ENCODE data around the gene XKR7.
"Not testable (repeated sequence)": the region's sequence is repeated elsewhere in the genome, so short reads cannot be mapped to it uniquely, and the experiment has no call there.

The XKR7 gene, protein sequence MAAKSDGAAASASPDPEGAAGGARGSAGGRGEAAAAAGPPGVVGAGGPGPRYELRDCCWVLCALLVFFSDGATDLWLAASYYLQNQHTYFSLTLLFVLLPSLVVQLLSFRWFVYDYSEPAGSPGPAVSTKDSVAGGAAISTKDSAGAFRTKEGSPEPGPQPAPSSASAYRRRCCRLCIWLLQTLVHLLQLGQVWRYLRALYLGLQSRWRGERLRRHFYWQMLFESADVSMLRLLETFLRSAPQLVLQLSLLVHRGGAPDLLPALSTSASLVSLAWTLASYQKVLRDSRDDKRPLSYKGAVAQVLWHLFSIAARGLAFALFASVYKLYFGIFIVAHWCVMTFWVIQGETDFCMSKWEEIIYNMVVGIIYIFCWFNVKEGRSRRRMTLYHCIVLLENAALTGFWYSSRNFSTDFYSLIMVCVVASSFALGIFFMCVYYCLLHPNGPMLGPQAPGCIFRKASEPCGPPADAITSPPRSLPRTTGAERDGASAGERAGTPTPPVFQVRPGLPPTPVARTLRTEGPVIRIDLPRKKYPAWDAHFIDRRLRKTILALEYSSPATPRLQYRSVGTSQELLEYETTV

DNA sequence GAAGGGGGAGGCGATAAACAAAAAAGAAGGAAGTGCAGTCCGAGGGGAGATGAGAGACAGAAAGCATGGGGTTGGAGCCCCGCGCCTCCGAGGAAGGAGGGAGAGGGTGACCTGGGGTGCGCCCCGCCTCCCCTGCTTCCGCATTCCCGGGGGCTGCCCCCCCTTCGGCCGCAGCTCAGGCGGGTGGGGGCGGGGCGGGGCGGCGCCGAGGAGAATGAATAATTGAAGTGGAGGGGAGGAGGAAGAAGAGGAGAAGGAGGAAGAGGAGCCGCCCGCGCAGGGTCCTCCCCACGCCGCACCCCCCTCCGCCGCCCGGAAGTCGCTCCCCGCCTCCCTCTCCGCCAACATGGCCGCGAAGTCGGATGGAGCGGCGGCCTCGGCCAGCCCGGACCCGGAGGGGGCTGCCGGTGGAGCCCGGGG is at the start of gene XKR7:
TSS of gene XKR7 (plus strand) at position 322 of the 420 bp plus-strand sequence. CDS start at position 347, 25 bp downstream.
- in situ Hi-C loops (cut with MboI; ENCODE audit: low sequenced_read_pairs, unreplicated experiment), result no loop called here
- DNase-seq (ENCODE audit: low spot score), result no peak
- TF ChIP-seq, protein P1, sequence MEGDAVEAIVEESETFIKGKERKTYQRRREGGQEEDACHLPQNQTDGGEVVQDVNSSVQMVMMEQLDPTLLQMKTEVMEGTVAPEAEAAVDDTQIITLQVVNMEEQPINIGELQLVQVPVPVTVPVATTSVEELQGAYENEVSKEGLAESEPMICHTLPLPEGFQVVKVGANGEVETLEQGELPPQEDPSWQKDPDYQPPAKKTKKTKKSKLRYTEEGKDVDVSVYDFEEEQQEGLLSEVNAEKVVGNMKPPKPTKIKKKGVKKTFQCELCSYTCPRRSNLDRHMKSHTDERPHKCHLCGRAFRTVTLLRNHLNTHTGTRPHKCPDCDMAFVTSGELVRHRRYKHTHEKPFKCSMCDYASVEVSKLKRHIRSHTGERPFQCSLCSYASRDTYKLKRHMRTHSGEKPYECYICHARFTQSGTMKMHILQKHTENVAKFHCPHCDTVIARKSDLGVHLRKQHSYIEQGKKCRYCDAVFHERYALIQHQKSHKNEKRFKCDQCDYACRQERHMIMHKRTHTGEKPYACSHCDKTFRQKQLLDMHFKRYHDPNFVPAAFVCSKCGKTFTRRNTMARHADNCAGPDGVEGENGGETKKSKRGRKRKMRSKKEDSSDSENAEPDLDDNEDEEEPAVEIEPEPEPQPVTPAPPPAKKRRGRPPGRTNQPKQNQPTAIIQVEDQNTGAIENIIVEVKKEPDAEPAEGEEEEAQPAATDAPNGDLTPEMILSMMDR (IDR thresholded peaks at IDR 0.05; ENCODE audit: borderline replicate concordance, control extremely low read depth, extremely low read depth, insufficient read depth, missing control alignments), result no peak

DNA sequence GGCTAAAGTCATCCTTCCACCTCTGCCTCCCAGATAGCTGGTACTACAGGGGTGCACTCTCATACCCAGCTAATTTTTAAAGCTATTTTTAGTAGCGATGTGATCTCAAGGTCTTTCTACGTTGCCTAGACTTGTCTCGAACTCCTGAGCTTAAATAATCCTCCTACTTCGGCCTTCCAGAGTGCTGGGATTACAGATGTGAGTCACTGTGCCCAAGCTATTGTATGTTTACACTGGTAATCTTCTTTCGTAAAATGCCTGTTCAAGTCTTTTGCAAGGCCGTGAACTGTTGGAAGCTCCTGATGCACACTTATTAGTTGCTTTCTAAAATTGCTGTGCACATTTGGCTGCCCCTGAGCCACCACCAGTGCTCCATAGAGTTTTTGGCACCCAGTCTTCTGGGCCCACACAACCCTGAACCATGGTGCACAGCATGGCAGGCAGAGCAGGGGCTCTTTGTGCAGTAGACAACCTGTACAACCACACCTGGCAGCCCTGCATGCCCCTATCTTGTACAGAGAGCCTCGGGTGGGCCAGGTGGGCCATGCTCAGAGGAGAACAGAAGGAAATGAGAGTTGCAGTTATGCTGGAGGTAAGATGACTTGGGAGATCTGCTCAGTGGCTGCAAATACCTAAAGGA is 49.4 kb upstream of the XKR7 start:
- in situ Hi-C loops (cut with MboI; ENCODE audit: low sequenced_read_pairs, unreplicated experiment), result no loop called here
- DNase-seq (ENCODE audit: low spot score), result no peak
- TF ChIP-seq, protein P1 (IDR thresholded peaks at IDR 0.05; ENCODE audit: borderline replicate concordance, control extremely low read depth, extremely low read depth, insufficient read depth, missing control alignments), result no peak

DNA sequence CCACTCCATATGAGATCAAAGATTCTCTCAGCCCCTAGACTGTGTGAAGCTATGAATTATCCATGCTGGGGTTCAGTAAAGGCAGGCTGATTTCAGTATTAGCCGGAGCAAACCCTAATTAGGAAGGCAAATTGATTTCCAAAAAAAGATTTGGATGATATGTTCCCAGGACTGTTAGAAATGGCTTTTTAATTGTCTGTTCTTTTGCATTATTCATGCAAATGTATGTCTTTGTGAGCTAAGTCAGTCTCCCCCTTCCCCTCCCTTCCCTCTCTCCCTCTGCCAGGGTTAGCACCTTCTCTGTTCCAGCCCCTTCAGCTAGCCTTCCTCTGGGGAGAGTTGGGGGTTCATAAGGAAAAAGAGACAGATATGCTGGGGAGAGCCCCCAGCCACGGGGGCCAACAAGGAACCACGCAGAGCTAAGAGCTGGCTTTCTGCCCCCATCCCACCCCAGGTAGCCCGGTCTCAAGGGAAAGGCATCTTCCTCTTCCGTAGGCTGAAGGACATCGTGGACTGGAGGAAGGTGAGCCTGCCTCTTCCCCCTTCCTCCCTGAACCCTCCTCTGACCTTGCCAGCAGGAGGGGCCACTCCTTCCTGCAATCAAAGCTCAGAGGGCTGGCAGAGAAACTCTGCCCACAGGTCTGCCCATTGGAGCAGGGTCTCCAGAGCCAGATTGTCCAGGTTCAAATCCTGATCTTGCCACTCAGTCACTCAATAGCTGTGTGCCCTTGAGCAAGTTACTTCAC is 48.4 kb upstream of the XKR7 start:
- in situ Hi-C loops (cut with MboI; ENCODE audit: low sequenced_read_pairs, unreplicated experiment), result no loop called here
- DNase-seq (ENCODE audit: low spot score), result no peak
- TF ChIP-seq, protein P1 (IDR thresholded peaks at IDR 0.05; ENCODE audit: borderline replicate concordance, control extremely low read depth, extremely low read depth, insufficient read depth, missing control alignments), result no peak

DNA sequence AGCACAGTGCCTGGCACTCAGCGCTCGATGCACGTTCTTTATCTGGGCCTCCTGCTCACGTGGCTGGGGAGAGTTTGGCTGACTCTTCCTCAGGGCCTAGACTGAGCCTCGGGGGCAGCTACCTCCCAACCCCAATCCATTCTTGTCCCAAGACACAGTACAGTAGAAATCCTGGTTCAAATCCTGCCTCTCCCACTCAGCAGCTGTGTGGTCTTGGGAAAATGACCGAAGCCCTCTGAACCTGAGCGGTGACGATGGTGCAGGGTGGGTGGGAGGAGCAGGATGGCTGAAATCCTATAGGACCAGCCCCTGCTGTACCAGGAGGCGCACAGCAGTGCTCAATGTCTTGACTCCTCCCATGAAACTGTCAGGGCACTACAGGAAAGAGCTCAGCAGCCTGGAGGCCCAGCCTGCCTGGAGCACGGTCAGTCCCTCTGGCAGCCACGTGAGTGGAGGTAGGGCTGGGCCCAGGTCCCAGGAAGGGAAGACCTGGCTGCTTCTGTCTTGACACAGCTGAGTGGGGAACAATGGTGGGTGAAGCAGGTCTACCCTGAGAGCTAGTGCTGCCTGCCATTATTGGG is 47.6 kb upstream of the XKR7 start:
- DNase-seq (ENCODE audit: low spot score), result no peak
- TF ChIP-seq, protein P1 (IDR thresholded peaks at IDR 0.05; ENCODE audit: borderline replicate concordance, control extremely low read depth, extremely low read depth, insufficient read depth, missing control alignments), result no peak
- in situ Hi-C loops (cut with MboI; ENCODE audit: low sequenced_read_pairs, unreplicated experiment), result no loop called here

DNA sequence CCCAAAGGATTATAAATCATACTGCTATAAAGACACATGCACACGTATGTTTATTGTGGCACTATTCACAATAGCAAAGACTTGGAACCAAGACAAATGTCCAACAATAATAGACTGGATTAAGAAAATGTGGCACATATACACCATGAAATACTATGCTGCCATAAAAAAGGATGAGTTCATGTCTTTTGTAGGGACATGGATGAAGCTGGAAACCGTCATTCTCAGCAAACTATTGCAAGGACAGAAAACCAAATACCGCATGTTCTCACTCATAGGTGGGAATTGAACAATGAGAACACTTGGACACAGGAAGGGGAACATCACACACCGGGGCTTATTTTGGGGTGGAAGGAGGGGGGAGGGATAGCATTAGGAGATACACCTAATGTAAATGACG is 46.5 kb upstream of the XKR7 start:
- in situ Hi-C loops (cut with MboI; ENCODE audit: low sequenced_read_pairs, unreplicated experiment); DNase-seq (ENCODE audit: low spot score): not testable (repeated sequence)

DNA sequence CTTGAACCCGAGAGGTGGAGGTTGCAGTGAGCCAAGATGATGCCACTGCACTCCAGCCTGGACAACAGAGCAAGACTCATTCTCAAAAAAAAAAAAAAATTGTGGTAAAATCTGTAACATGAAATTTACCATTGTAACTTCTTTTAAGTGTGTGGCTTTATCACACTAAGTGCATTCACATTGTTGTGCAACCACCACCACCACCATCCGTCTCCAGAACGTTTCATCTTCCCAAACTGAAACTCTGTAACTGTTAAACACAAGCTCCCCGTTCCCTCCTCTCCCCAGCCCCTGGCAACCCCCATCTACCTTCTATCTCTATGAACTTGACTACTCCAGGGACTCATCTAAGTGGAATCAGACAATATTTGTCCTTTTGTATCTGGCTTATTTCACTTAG is 45.8 kb upstream of the XKR7 start:
- DNase-seq (ENCODE audit: low spot score), result no peak
- TF ChIP-seq, protein P1 (IDR thresholded peaks at IDR 0.05; ENCODE audit: borderline replicate concordance, control extremely low read depth, extremely low read depth, insufficient read depth, missing control alignments), result no peak
- in situ Hi-C loops (cut with MboI; ENCODE audit: low sequenced_read_pairs, unreplicated experiment), result no loop called here
